NB4 (cell line): ENCODE measurements around the gene BTG4.

Experiments used
- CTCF ChIP-seq: IDR thresholded peaks from one replicate; pipeline ENCODE4 v1.5.1; 2012; ENCODE audit warnings: low read depth, low read length
- MAX ChIP-seq: IDR thresholded peaks from 2 replicates; pipeline ENCODE4 v1.6.1; 2011; ENCODE audit warnings: low read depth, low read length
- MYC ChIP-seq: IDR thresholded peaks from 2 replicates; pipeline ENCODE4 v1.6.1; 2011; ENCODE audit warnings: low read depth, low read length
- POLR2A ChIP-seq: IDR thresholded peaks from 2 replicates; pipeline ENCODE4 v1.6.1; 2011; ENCODE audit warnings: mild to moderate bottlenecking; ENCODE audit not compliant: insufficient read length; ENCODE audit errors: extremely low read depth

- TF ChIP-seq CTCF = peak; percentile 92
- TF ChIP-seq POLR2A = no peak
- peak; percentile 88 for TF ChIP-seq MYC
- peak; percentile 89 for TF ChIP-seq MAX
Observed at GRCh38 chr11:111446404-111447111, 65.6 kb downstream of the BTG4 start.
